ENCODE data around the gene CMPK1. TPM values are rescaled to one million over a fixed set of nuclear protein-coding genes. Genes with fewer than 3 reads are reported as not detected.

Gene CMPK1
- total RNA-seq, 1 experiment from 2014 or later: 28.7 TPM

DNA sequence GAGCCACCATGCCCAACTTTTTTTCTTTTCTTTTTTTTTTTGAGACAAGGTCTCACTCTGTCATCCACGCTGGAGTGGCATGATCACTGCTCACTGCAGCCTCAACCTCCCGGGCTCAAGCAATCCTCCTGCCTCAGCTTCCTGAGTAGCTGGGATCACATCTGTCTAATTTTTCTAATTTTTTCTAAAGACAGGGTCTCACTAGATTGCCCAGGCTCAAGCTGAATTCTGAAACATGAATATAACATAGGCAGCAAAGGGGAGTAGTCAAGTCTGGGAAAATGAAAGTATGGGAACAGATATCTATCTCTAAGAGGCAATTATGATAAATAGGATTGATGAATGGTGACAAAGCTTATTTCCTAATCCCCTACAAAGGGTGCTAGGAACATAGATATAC lies 7.3 kb upstream of the CMPK1 start:
- Histone ChIP-seq H2BK20ac (ENCODE audit: low read depth, low read length, poor library complexity, severe bottlenecking) (no peak overlapping the region), H4K91ac (ENCODE audit: insufficient read length, low read depth, low read length) (no peak overlapping the region), H3K18ac (ENCODE audit: insufficient read length, low read depth, low read length) (no peak overlapping the region), H2BK120ac (ENCODE audit: low read depth, low read length, poor library complexity, severe bottlenecking) (no peak overlapping the region), H4K5ac (ENCODE audit: insufficient read length, low read depth, low read length) (no peak overlapping the region), H3K4me2 (ENCODE audit: insufficient read depth, insufficient read length, low read length) (no peak overlapping the region), H3K9me3 (ENCODE audit: control insufficient read depth, low read depth, low read length) (no peaks in the 10 kb centered on the region), H3K14ac (ENCODE audit: insufficient read depth, low read length) (no peak overlapping the region), H3K4ac (ENCODE audit: low read depth, low read length) (no peak overlapping the region), H3K4me1 (ENCODE audit: insufficient read depth, low read length) (no peaks in the 10 kb centered on the region), H3K23me2 (ENCODE audit: insufficient read length, low read depth, low read length, poor library complexity, severe bottlenecking) (no peaks in the 10 kb centered on the region), H3K56ac (ENCODE audit: insufficient read length, low read depth, low read length) (no peak overlapping the region), H3K79me2 (ENCODE audit: insufficient read depth, low read length) (no peaks in the 10 kb centered on the region), H4K8ac (replicated peaks; ENCODE audit: insufficient read length, low read depth, low read length) (no peak overlapping the region), H3K27ac (ENCODE audit: insufficient read length, low read depth, low read length) (no peak overlapping the region), H2BK5ac (ENCODE audit: insufficient read length, low read length) (no peak overlapping the region), H2AK5ac (ENCODE audit: insufficient read length, low read length) (no peak overlapping the region), H3T11ph (ENCODE audit: low read length) (no peak overlapping the region), H2BK12ac (ENCODE audit: insufficient read length, low read depth, low read length) (no peak overlapping the region), H3K9ac (ENCODE audit: extremely low read depth, insufficient read length, low read length) (no peak overlapping the region), H4K20me1 (ENCODE audit: control insufficient read depth, insufficient read depth, insufficient read length) (no peaks in the 10 kb centered on the region), H3K23ac (ENCODE audit: insufficient read length, low read depth, low read length) (no peak overlapping the region), H2AFZ (ENCODE audit: low read length) (no peak overlapping the region), H3K27me3 (ENCODE audit: insufficient read depth, low read length) (no peaks in the 10 kb centered on the region), H2BK15ac (ENCODE audit: low read depth, low read length) (no peak overlapping the region), H3K79me1 (ENCODE audit: insufficient read depth, low read depth, low read length, poor library complexity, severe bottlenecking) (no peaks in the 10 kb centered on the region)
- no peak overlapping the region for H3K27ac Mint-ChIP-seq
- H3K36me3 Mint-ChIP-seq (ENCODE audit: insufficient read depth in 1 of 3, low read depth in 3 of 3): no peaks in the 10 kb centered on the region
- no peaks in the 10 kb centered on the region for H3K27me3 Mint-ChIP-seq (ENCODE audit: low read depth)
- H3K4me3 Mint-ChIP-seq: no peak overlapping the region
- DNase-seq: no peak
- H3K4me1 Mint-ChIP-seq: no peaks in the 10 kb centered on the region
- H3K9me3 Mint-ChIP-seq: no peaks in the 10 kb centered on the region
- TF ChIP-seq, protein P1, sequence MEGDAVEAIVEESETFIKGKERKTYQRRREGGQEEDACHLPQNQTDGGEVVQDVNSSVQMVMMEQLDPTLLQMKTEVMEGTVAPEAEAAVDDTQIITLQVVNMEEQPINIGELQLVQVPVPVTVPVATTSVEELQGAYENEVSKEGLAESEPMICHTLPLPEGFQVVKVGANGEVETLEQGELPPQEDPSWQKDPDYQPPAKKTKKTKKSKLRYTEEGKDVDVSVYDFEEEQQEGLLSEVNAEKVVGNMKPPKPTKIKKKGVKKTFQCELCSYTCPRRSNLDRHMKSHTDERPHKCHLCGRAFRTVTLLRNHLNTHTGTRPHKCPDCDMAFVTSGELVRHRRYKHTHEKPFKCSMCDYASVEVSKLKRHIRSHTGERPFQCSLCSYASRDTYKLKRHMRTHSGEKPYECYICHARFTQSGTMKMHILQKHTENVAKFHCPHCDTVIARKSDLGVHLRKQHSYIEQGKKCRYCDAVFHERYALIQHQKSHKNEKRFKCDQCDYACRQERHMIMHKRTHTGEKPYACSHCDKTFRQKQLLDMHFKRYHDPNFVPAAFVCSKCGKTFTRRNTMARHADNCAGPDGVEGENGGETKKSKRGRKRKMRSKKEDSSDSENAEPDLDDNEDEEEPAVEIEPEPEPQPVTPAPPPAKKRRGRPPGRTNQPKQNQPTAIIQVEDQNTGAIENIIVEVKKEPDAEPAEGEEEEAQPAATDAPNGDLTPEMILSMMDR (conservative IDR thresholded peaks at IDR 0.05): no peak
- WGBS (ENCODE audit: extremely low coverage, insufficient read length, low lambda C conversion rate): no CpG with 5 or more reads among the region's 2 CpGs

All from H9 (cell line).